Skin of body (tissue), 2 donors: ENCODE data around the gene ENTR1. TPM values are rescaled to one million over a fixed set of nuclear protein-coding genes. Genes with fewer than 3 reads are reported as not detected.

Source experiments
- DNase-seq: peaks from one replicate; lab custom pipeline; 2025; lab: John Stamatoyannopoulos, UW
- total RNA-seq: library from RNA; depleted of rRNA; stranded (reverse); fragments of >200 nt; gene quantifications from one replicate; pipeline ENCODE4 v1.2.3, GENCODE V29; 2014

The ENTR1 gene
- total RNA-seq, 1 donor from 2014 or later, result 21.4 TPM

- DNase-seq, result no peak
Observed at GRCh38 chr9:136398286-136398685, 12.1 kb downstream of the ENTR1 start.

- DNase-seq, result no peak
Observed at GRCh38 chr9:136397643-136398042, 12.8 kb downstream of the ENTR1 start.

- DNase-seq, result no peak
Observed at GRCh38 chr9:136396219-136396515, 14.2 kb downstream of the ENTR1 start.

- DNase-seq, result no peak
Observed at GRCh38 chr9:136395345-136396218, 14.8 kb downstream of the ENTR1 start.

GRCh38 chr9:136395020-136395340, 15.4 kb downstream of the ENTR1 start:
- no peak for DNase-seq

- no peak for DNase-seq
Observed at GRCh38 chr9:136394312-136395019, 15.9 kb downstream of the ENTR1 start.

- no peak for DNase-seq
Observed at GRCh38 chr9:136393531-136393930, 16.9 kb downstream of the ENTR1 start.

- DNase-seq, result no peak
Observed at GRCh38 chr9:136392538-136393449, 17.6 kb downstream of the ENTR1 start.

GRCh38 chr9:136391737-136392537, 18.5 kb downstream of the ENTR1 start:
- DNase-seq, result no peak

GRCh38 chr9:136389396-136389795, 21.0 kb downstream of the ENTR1 start:
- no peak for DNase-seq

- DNase-seq, result no peak
Observed at GRCh38 chr9:136387217-136387616, 23.2 kb downstream of the ENTR1 start.

GRCh38 chr9:136386018-136386417, 24.4 kb downstream of the ENTR1 start:
- DNase-seq, result no peak

- DNase-seq, result no peak
Observed at GRCh38 chr9:136385015-136385414, 25.4 kb downstream of the ENTR1 start.

- DNase-seq, result no peak
Observed at GRCh38 chr9:136383436-136383835, 27.0 kb downstream of the ENTR1 start.

- DNase-seq, result no peak
Observed at GRCh38 chr9:136381966-136382513, 28.4 kb downstream of the ENTR1 start.

GRCh38 chr9:136381311-136381710, 29.1 kb downstream of the ENTR1 start:
- no peak for DNase-seq

GRCh38 chr9:136380381-136380780, 30.0 kb downstream of the ENTR1 start:
- DNase-seq, result no peak

GRCh38 chr9:136379891-136380290, 30.5 kb downstream of the ENTR1 start:
- no peak for DNase-seq

- DNase-seq, result no peak
Observed at GRCh38 chr9:136379401-136379800, 31.0 kb downstream of the ENTR1 start.

GRCh38 chr9:136379003-136379287, 31.5 kb downstream of the ENTR1 start:
- no peak for DNase-seq
